Measurements from ENCODE around the gene TEAD2. TPM values are rescaled to one million over a fixed set of nuclear protein-coding genes. Genes with fewer than 3 reads are reported as not detected.

The TEAD2 gene
- total RNA-seq, 1 donor from 2014 or later, result 8.4 TPM

- H3K4me3 ChIP-seq (ENCODE audit: low read depth, low read length), result no peak overlapping the region
- peaks cover 11% of the 10 kb centered on the region for H3K36me3 ChIP-seq (ENCODE audit: control insufficient read depth, insufficient read depth, low read length)
- peaks cover 2% of the 10 kb centered on the region for H3K27me3 ChIP-seq (ENCODE audit: control insufficient read depth, insufficient read depth, low read length)
- FAIRE-seq (no peak), DNase-seq (ENCODE audit: low read depth) (no peak)
- TF ChIP-seq CTCF (IDR thresholded peaks at IDR 0.05; ENCODE audit: insufficient read depth, low read length, severe bottlenecking), result no peak
Observed at GRCh38 chr19:49342291-49342721, 19.9 kb downstream of the TEAD2 start.

GRCh38 chr19:49340865-49341718 is 21.1 kb downstream of the TEAD2 start:
- no peak for FAIRE-seq
- no peak for DNase-seq (ENCODE audit: low read depth)
- H3K4me3 ChIP-seq (ENCODE audit: low read depth, low read length), result no peak overlapping the region
- no peak for TF ChIP-seq CTCF (IDR thresholded peaks at IDR 0.05; ENCODE audit: insufficient read depth, low read length, severe bottlenecking)
- peaks cover 2% of the 10 kb centered on the region for H3K27me3 ChIP-seq (ENCODE audit: control insufficient read depth, insufficient read depth, low read length)
- H3K36me3 ChIP-seq (ENCODE audit: control insufficient read depth, insufficient read depth, low read length), result peaks cover 8% of the 10 kb centered on the region

GRCh38 chr19:49340069-49340864 is 21.9 kb downstream of the TEAD2 start:
- H3K4me3 ChIP-seq (ENCODE audit: low read depth, low read length), result peak overlapping the region; percentile 25
- no peak for TF ChIP-seq CTCF (IDR thresholded peaks at IDR 0.05; ENCODE audit: insufficient read depth, low read length, severe bottlenecking)
- DNase-seq (ENCODE audit: low read depth) (no peak), FAIRE-seq (no peak)
- peaks cover 2% of the 10 kb centered on the region for H3K27me3 ChIP-seq (ENCODE audit: control insufficient read depth, insufficient read depth, low read length)
- peaks cover 8% of the 10 kb centered on the region for H3K36me3 ChIP-seq (ENCODE audit: control insufficient read depth, insufficient read depth, low read length)

GRCh38 chr19:49339301-49340068 is 22.7 kb downstream of the TEAD2 start:
- no peak for TF ChIP-seq CTCF (IDR thresholded peaks at IDR 0.05; ENCODE audit: insufficient read depth, low read length, severe bottlenecking)
- DNase-seq (ENCODE audit: low read depth), result peak; percentile 82
- H3K4me3 ChIP-seq (ENCODE audit: low read depth, low read length), result peak overlapping the region; percentile 25
- peaks cover 8% of the 10 kb centered on the region for H3K36me3 ChIP-seq (ENCODE audit: control insufficient read depth, insufficient read depth, low read length)
- H3K27me3 ChIP-seq (ENCODE audit: control insufficient read depth, insufficient read depth, low read length), result peaks cover 2% of the 10 kb centered on the region
- no peak for FAIRE-seq

- H3K36me3 ChIP-seq (ENCODE audit: control insufficient read depth, insufficient read depth, low read length), result peaks cover 7% of the 10 kb centered on the region
- TF ChIP-seq CTCF (IDR thresholded peaks at IDR 0.05; ENCODE audit: insufficient read depth, low read length, severe bottlenecking), result peak; percentile 1
- peaks cover 2% of the 10 kb centered on the region for H3K27me3 ChIP-seq (ENCODE audit: control insufficient read depth, insufficient read depth, low read length)
- FAIRE-seq (no peak), DNase-seq (ENCODE audit: low read depth) (peak; percentile 83)
- H3K4me3 ChIP-seq (ENCODE audit: low read depth, low read length), result peak overlapping the region; percentile 25
Observed at GRCh38 chr19:49338691-49339300, 23.4 kb downstream of the TEAD2 start.
